Glutamatergic neuron (in vitro differentiated cells): ENCODE results near the gene RHOD. TPM values are rescaled to one million over a fixed set of nuclear protein-coding genes. Genes with fewer than 3 reads are reported as not detected.

Experiments
- DNase-seq: peaks from one replicate; pipeline ENCODE4 v3.0.0; 2022
- H3K27ac Mint-ChIP-seq: one replicate; pipeline ENCODE4 v1.8.0; 2020; ENCODE audit warnings: mild to moderate bottlenecking, mixed read lengths, inconsistent platforms; ENCODE audit not compliant: unreplicated experiment
- H3K27me3 Mint-ChIP-seq: one replicate; pipeline ENCODE4 v1.8.0; 2020; ENCODE audit warnings: mild to moderate bottlenecking, moderate library complexity, mixed read lengths, inconsistent platforms; ENCODE audit not compliant: unreplicated experiment
- H3K36me3 Mint-ChIP-seq: one replicate; pipeline ENCODE4 v1.8.0; 2020; ENCODE audit warnings: mild to moderate bottlenecking, mixed read lengths, inconsistent platforms; ENCODE audit not compliant: unreplicated experiment
- H3K4me1 Mint-ChIP-seq: one replicate; pipeline ENCODE4 v1.8.0; 2020; ENCODE audit warnings: mild to moderate bottlenecking, low read depth, mixed read lengths, inconsistent platforms; ENCODE audit not compliant: unreplicated experiment
- H3K4me3 Mint-ChIP-seq: one replicate; pipeline ENCODE4 v1.8.0; 2020; ENCODE audit warnings: mild to moderate bottlenecking, mixed read lengths, inconsistent platforms; ENCODE audit not compliant: unreplicated experiment
- H3K9me3 Mint-ChIP-seq: one replicate; pipeline ENCODE4 v1.8.0; 2020; ENCODE audit warnings: mild to moderate bottlenecking, moderate library complexity, mixed read lengths, inconsistent platforms; ENCODE audit not compliant: unreplicated experiment
- CTCF ChIP-seq: fragments of 200-600 bp; sonication (generic); IDR thresholded peaks from one replicate; pipeline ENCODE4 v1.5.0; 2021; ENCODE audit not compliant: partially characterized antibody, unreplicated experiment
- total RNA-seq: library from RNA; stranded (reverse); fragmentation: NEBNext Ultra II Directional; extraction: Animal tissue kit (Norgen Biotek cat#: 25700); gene quantifications from one replicate; pipeline ENCODE4 v1.2.1, GENCODE V29; 2021; ENCODE audit not compliant: unreplicated experiment

RHOD gene
- total RNA-seq, 1 donor from 2014 or later, result not detected

- H3K4me1 Mint-ChIP-seq, result peaks cover 2% of the 10 kb centered on the region
- peaks cover 5% of the 10 kb centered on the region for H3K9me3 Mint-ChIP-seq
Observed at GRCh38 chr11:67025750-67026149, 30.9 kb upstream of the RHOD start.

DNA sequence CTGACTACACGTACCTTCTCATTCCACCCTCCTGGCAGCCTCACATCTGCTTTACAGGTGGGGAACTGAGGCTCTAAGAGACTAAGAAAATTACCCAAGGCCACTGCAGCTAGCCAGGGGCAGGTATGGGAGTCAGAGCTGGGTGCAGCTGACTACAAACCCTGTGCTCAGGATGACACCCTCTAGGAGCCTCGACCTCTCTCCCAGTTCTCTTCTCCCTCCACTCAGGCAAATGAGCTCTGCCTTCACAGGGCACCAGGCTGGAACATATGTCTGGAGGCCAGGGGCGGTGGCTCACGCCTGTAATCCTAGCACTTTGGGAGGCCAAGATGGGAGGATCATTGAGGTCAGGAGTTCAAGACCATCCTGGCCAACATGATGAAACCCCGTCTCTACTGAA lies 29.7 kb upstream of the RHOD start:
- Mint-ChIP-seq H3K36me3 (no peaks in the 10 kb centered on the region), H3K27ac (no peak overlapping the region), H3K4me1 (peaks cover 2% of the 10 kb centered on the region), H3K4me3 (no peak overlapping the region), H3K27me3 (peaks cover 14% of the 10 kb centered on the region), H3K9me3 (peaks cover 3% of the 10 kb centered on the region)
- DNase-seq, result no peak
- TF ChIP-seq CTCF, result no peak

More at GRCh38 chr11:67025750-67026149, 30.9 kb upstream of the RHOD start:
- Mint-ChIP-seq H3K27me3 (peaks cover 10% of the 10 kb centered on the region), H3K4me3 (no peak overlapping the region), H3K36me3 (no peaks in the 10 kb centered on the region), H3K27ac (no peak overlapping the region)
- DNase-seq, result no peak
- no peak for TF ChIP-seq CTCF

GRCh38 chr11:67027483-67027930 lies 29.1 kb upstream of the RHOD start:
- H3K9me3 Mint-ChIP-seq, result peaks cover 4% of the 10 kb centered on the region
- H3K27ac Mint-ChIP-seq, result no peak overlapping the region
- DNase-seq, result no peak
- no peak overlapping the region for H3K4me3 Mint-ChIP-seq
- peaks cover 1% of the 10 kb centered on the region for H3K4me1 Mint-ChIP-seq
- peaks cover 14% of the 10 kb centered on the region for H3K27me3 Mint-ChIP-seq
- TF ChIP-seq CTCF, result no peak
- no peaks in the 10 kb centered on the region for H3K36me3 Mint-ChIP-seq

GRCh38 chr11:67027943-67028542 lies 28.6 kb upstream of the RHOD start:
- no peaks in the 10 kb centered on the region for H3K36me3 Mint-ChIP-seq
- H3K4me1 Mint-ChIP-seq, result no peaks in the 10 kb centered on the region
- no peak for TF ChIP-seq CTCF
- DNase-seq, result no peak
- no peak overlapping the region for H3K4me3 Mint-ChIP-seq
- peaks cover 2% of the 10 kb centered on the region for H3K9me3 Mint-ChIP-seq
- H3K27me3 Mint-ChIP-seq, result peaks cover 13% of the 10 kb centered on the region
- no peak overlapping the region for H3K27ac Mint-ChIP-seq

DNA sequence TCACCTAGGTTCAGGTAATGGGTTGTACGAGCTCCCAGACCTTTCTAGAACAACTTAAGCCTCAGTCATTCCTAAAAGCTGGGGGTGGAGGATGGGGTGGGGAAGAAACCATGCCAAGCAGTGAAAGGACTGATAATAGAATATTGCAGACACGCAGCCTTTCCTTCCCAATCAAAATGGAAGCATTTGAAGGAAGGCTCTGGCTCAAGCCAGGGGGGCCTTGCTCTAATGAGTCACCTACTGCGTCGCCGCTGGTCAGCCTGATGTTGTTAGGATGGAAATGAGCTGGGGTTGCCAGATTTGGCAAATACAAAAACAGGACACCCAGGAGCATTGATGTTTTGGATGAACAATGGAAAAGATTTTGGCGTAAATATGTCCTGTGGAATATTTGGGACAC lies 27.5 kb upstream of the RHOD start:
- H3K27ac Mint-ChIP-seq, result no peak overlapping the region
- peaks cover 9% of the 10 kb centered on the region for H3K27me3 Mint-ChIP-seq

More for the DNA sequence above, 27.5 kb upstream of the RHOD start:
- Mint-ChIP-seq H3K9me3 (peaks cover 2% of the 10 kb centered on the region), H3K4me1 (no peaks in the 10 kb centered on the region), H3K36me3 (no peaks in the 10 kb centered on the region), H3K4me3 (no peak overlapping the region)
- DNase-seq, result no peak
- no peak for TF ChIP-seq CTCF
